ENCODE measurements around the gene CHST13.

DNA sequence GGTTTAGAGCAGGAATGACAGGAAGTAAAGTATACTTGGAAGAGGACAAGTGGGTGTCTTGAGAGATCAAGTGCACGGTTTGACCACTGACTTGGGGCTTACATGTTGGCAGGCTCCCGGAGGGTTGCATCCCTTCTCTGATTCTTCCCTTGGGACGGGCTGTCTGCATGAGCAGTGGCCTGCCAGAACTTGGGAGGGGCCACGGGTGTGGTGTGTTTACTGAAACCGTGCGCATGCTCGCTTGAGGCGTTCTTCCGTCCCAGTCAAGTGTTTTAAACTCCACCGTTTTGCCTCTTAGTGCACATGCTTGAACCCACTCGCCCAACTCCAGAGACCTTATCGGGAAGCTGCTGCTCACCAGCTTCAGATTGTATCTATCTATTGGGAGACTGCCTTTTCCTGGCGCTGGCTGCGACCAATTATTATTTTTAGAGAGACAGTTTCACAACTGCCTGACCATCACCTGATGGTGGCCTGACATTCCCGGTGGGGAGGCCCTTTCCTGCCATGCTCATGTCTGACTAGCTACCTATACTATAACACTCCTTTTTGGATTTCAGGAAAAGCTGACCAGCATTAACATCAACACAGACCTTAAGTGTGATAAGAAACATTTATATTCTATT lies 49.6 kb downstream of the CHST13 start:
- TF ChIP-seq FOXP2 (optimal IDR thresholded peaks at IDR 0.05; ENCODE audit: borderline replicate concordance, extremely low read depth, extremely low read length, insufficient read depth) (no peak), POLR2AphosphoS5 (IDR thresholded peaks at IDR 0.05; ENCODE audit: low read depth, low read length) (no peak), TAF1 (IDR thresholded peaks at IDR 0.05; ENCODE audit: borderline replicate concordance, insufficient read depth, low read length) (no peak), SIN3A (IDR thresholded peaks at IDR 0.05; ENCODE audit: borderline replicate concordance, insufficient read depth, low read length) (no peak)
- TF ChIP-seq, protein P1, sequence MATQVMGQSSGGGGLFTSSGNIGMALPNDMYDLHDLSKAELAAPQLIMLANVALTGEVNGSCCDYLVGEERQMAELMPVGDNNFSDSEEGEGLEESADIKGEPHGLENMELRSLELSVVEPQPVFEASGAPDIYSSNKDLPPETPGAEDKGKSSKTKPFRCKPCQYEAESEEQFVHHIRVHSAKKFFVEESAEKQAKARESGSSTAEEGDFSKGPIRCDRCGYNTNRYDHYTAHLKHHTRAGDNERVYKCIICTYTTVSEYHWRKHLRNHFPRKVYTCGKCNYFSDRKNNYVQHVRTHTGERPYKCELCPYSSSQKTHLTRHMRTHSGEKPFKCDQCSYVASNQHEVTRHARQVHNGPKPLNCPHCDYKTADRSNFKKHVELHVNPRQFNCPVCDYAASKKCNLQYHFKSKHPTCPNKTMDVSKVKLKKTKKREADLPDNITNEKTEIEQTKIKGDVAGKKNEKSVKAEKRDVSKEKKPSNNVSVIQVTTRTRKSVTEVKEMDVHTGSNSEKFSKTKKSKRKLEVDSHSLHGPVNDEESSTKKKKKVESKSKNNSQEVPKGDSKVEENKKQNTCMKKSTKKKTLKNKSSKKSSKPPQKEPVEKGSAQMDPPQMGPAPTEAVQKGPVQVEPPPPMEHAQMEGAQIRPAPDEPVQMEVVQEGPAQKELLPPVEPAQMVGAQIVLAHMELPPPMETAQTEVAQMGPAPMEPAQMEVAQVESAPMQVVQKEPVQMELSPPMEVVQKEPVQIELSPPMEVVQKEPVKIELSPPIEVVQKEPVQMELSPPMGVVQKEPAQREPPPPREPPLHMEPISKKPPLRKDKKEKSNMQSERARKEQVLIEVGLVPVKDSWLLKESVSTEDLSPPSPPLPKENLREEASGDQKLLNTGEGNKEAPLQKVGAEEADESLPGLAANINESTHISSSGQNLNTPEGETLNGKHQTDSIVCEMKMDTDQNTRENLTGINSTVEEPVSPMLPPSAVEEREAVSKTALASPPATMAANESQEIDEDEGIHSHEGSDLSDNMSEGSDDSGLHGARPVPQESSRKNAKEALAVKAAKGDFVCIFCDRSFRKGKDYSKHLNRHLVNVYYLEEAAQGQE (IDR thresholded peaks at IDR 0.05; ENCODE audit: insufficient read depth in 1 of 2, low read depth in 2 of 2, low read length in 2 of 2) = no peak
